GM20000 (cell line): ENCODE data around the gene EIF4G3.

Experiments
- DNase-seq: peaks from one replicate; pipeline ENCODE4 v3.0.0; 2012; ENCODE audit warnings: low spot score
- CTCF ChIP-seq: IDR thresholded peaks from 2 replicates; pipeline ENCODE4 v1.5.1; 2012; ENCODE audit warnings: mild to moderate bottlenecking, control low read depth; ENCODE audit errors: extremely low read depth, missing control alignments

Gene EIF4G3

GRCh38 chr1:20785907-20786252 lies 390.8 kb downstream of the EIF4G3 start:
- no peak for TF ChIP-seq CTCF
- DNase-seq: no peak

GRCh38 chr1:20775700-20776099 lies 401.0 kb downstream of the EIF4G3 start:
- TF ChIP-seq CTCF: no peak
- DNase-seq: no peak

- no peak for DNase-seq
- no peak for TF ChIP-seq CTCF
These were observed 404.9 kb downstream of the EIF4G3 start for GRCh38 chr1:20771780-20772179.

- no peak for DNase-seq
- no peak for TF ChIP-seq CTCF
These were observed 406.2 kb downstream of the EIF4G3 start for GRCh38 chr1:20770314-20771087.

DNA sequence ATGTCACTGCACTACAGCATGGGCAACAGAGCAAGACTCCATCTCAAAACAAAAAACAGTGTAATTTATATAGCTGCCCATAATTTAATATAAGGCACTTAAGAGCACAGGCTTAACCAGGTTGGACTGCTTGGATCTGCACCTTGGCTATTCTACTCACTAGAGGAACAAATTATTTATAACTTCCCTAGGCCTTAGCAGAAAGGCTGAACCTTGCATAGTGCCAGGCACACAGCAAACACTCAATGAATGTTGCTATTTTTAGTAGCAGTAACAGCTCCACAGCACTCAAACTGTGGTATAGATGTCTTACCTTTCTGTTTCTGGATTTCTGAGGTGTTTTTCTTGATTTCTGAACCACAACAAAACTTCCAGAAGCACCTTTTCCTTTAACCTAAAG lies 409.4 kb downstream of the EIF4G3 start:
- no peak for DNase-seq
- TF ChIP-seq CTCF: no peak

DNA sequence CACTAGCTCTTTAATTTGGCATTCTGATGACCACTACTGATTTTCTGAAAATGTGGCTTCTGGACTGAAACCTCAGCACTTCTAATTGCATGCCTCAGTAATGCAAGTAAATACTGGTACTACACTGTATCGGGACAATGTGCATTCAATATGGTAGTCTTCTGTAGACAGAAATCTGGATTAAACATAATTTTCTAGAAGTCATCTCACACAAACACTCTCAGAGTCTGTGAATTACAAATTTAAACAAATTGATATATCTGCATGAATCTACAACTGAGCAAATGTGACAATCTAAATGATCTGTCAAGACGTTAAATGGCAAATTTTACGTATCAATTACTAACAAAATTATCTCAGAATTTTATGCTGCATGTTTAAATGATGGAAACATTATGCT lies 413.3 kb downstream of the EIF4G3 start:
- TF ChIP-seq CTCF: no peak
- DNase-seq: no peak

- no peak for DNase-seq
- no peak for TF ChIP-seq CTCF
These were observed 416.4 kb downstream of the EIF4G3 start for GRCh38 chr1:20760322-20760721.
